SK-N-SH (cell line): Measurements from ENCODE around the gene MYO10. TPM values are rescaled to one million over a fixed set of nuclear protein-coding genes. Genes with fewer than 3 reads are reported as not detected.

ENCODE experiments used
- CTCF ChIA-PET: fragments of 300-600, 350-600 bp; formaldehyde crosslinking; extraction: SDS; loops from one replicate; lab custom pipeline; 2021; lab: Yijun Ruan, JAX
- POLR2A ChIA-PET: fragments of 350-600 bp; sonication (Branson Sonifier 250); formaldehyde crosslinking; extraction: SDS; loops from one replicate; lab custom pipeline; 2020; ENCODE audit warnings: antibody characterized with exemption, inconsistent platforms; lab: Yijun Ruan, JAX
- DNase-seq: peaks from one replicate; pipeline ENCODE4 v3.0.0; 2012
- H2AFZ ChIP-seq: fragments of 200-600 bp; sonication (generic); 2 replicates; pipeline ENCODE4 v1.8.1; 2016; ENCODE audit warnings: antibody characterized with exemption, mild to moderate bottlenecking, low read depth
- H3F3A ChIP-seq: fragments of 200-600 bp; sonication (generic); replicated peaks from 2 replicates; pipeline ENCODE3; 2016; ENCODE audit warnings: antibody characterized with exemption, mild to moderate bottlenecking; ENCODE audit not compliant: insufficient read depth
- H3K27ac ChIP-seq, 2 experiments: fragments of 200-500 bp in 1 of 2; fragments of 200-600 bp in 1 of 2; sonication (Bioruptor generic) in 1 of 2; sonication (generic), shearing (Covaris generic) in 1 of 2; 2 replicates each; pipeline versions ENCODE4 v1.5.1 to v1.6.1; 2014 to 2016; ENCODE audit warnings: low read depth in 2 of 2, inconsistent platforms in 1 of 2, low read length in 1 of 2, mild to moderate bottlenecking in 1 of 2, mixed read lengths in 1 of 2
- H3K27me3 ChIP-seq: fragments of 200-600 bp; sonication (generic), shearing (Covaris generic); 2 replicates; pipeline ENCODE4 v1.6.1; 2016; ENCODE audit warnings: mixed run types; ENCODE audit not compliant: insufficient read depth
- H3K36me3 ChIP-seq, 2 experiments: fragments of 200-500 bp in 1 of 2; fragments of 200-600 bp in 1 of 2; sonication (Bioruptor generic) in 1 of 2; sonication (generic) in 1 of 2; replicated peaks in 1 of 2; 2 replicates each; pipeline versions ENCODE3 to v1.5.1; 2014 to 2016; ENCODE audit warnings: low read length in 1 of 2, mild to moderate bottlenecking in 1 of 2; ENCODE audit not compliant: insufficient read depth in 2 of 2, control insufficient read depth in 1 of 2
- H3K4me1 ChIP-seq, 2 experiments: fragments of 200-500 bp in 1 of 2; fragments of 200-600 bp in 1 of 2; sonication (Bioruptor generic) in 1 of 2; sonication (generic), shearing (Covaris generic) in 1 of 2; 2 replicates each; pipeline versions ENCODE4 v1.5.1 to v1.6.1; 2014 to 2016; ENCODE audit warnings: low read depth in 1 of 2, low read length in 1 of 2, mixed run types in 1 of 2; ENCODE audit not compliant: insufficient read depth in 2 of 2, control insufficient read depth in 1 of 2
- H3K4me2 ChIP-seq: fragments of 200-600 bp; sonication (generic), shearing (Covaris generic); 2 replicates; pipeline ENCODE4 v1.6.1; 2017; ENCODE audit warnings: mixed run types
- H3K4me3 ChIP-seq, 2 experiments: fragments of 200-500 bp in 1 of 2; fragments of 200-600 bp in 1 of 2; sonication (Bioruptor generic) in 1 of 2; sonication (generic), shearing (Covaris generic) in 1 of 2; 2 replicates each; pipeline versions ENCODE4 v1.5.1 to v1.8.1; 2014 to 2016; ENCODE audit warnings: low read depth in 2 of 2, inconsistent platforms in 1 of 2, low read length in 1 of 2, mild to moderate bottlenecking in 1 of 2, mixed read lengths in 1 of 2, moderate library complexity in 1 of 2
- H3K79me2 ChIP-seq: fragments of 200-600 bp; sonication (generic); 2 replicates; pipeline ENCODE4 v1.8.1; 2017; ENCODE audit warnings: mild to moderate bottlenecking; ENCODE audit not compliant: insufficient read depth
- H3K9ac ChIP-seq: fragments of 200-600 bp; sonication (generic); 2 replicates; pipeline ENCODE4 v1.6.1; 2017; ENCODE audit warnings: mixed run types
- H3K9me2 ChIP-seq: fragments of 200-600 bp; sonication (generic); 2 replicates; pipeline ENCODE4 v1.6.1; 2017; ENCODE audit warnings: mixed run types
- H3K9me3 ChIP-seq: fragments of 200-600 bp; sonication (generic); 2 replicates; pipeline ENCODE4 v1.6.1; 2017; ENCODE audit warnings: mixed run types, mild to moderate bottlenecking, moderate library complexity
- H4K20me1 ChIP-seq: fragments of 200-600 bp; sonication (generic); 2 replicates; pipeline ENCODE4 v1.6.1; 2017; ENCODE audit warnings: mild to moderate bottlenecking, mixed run types; ENCODE audit not compliant: insufficient read depth
- ELF1 ChIP-seq: IDR thresholded peaks from 2 replicates; pipeline ENCODE4 v1.4.0; 2012
- EP300 ChIP-seq, 2 experiments: IDR thresholded peaks; 2 replicates each; pipeline versions ENCODE4 v1.4.0 to v1.6.1; 2012; ENCODE audit warnings: borderline replicate concordance in 1 of 2, low read depth in 1 of 2, low read length in 1 of 2
- JUND ChIP-seq: IDR thresholded peaks from 2 replicates; pipeline ENCODE4 v1.4.0; 2012
- NRF1 ChIP-seq: IDR thresholded peaks from 2 replicates; pipeline ENCODE4 v1.6.1; 2012; ENCODE audit warnings: low read depth, mild to moderate bottlenecking, low read length
- POLR2AphosphoS5 ChIP-seq: IDR thresholded peaks from 2 replicates; pipeline ENCODE4 v1.6.1; 2012; ENCODE audit warnings: low read depth, low read length
- SIN3A ChIP-seq: IDR thresholded peaks from 2 replicates; pipeline ENCODE4 v1.6.1; 2012; ENCODE audit warnings: low read depth, mild to moderate bottlenecking, low read length, moderate library complexity, borderline replicate concordance
- SMC3 ChIP-seq: IDR thresholded peaks from 2 replicates; pipeline ENCODE4 v1.6.1; 2012; ENCODE audit warnings: low read depth, low read length, improper control_type of control experiment
- TCF12 ChIP-seq: IDR thresholded peaks from 2 replicates; pipeline ENCODE4 v1.4.0; 2012
- USF1 ChIP-seq: IDR thresholded peaks from 2 replicates; pipeline ENCODE4 v1.4.0; 2012; ENCODE audit warnings: low read depth, borderline replicate concordance
- WGBS: methylation state at CpG from one replicate; pipeline ENCODE4 v1.1.6; 2017; ENCODE audit warnings: low lambda C conversion rate; 5-methylcytosine and 5-hydroxymethylcytosine counted together
- polyA plus RNA-seq, 3 experiments: library from polyadenylated mRNA; depleted of rRNA; stranded (reverse); fragments of >200 nt; gene quantifications; 2 replicates each; pipeline ENCODE4 v1.2.3, GENCODE V29; 2012
- TF ChIP-seq, protein P1 (sequence below): IDR thresholded peaks from 2 replicates; pipeline ENCODE4 v1.4.0; 2012; ENCODE audit warnings: low read depth, borderline replicate concordance

MYO10 gene
- polyA plus RNA-seq, 1 of the 3 experiments (the other 2 are of a cell fraction) = 8.1 TPM

- peaks cover 92% of the 10 kb centered on the region for H4K20me1 ChIP-seq
Measured at GRCh38 chr5:16852251-16853005, 83.7 kb downstream of the MYO10 start.

DNA sequence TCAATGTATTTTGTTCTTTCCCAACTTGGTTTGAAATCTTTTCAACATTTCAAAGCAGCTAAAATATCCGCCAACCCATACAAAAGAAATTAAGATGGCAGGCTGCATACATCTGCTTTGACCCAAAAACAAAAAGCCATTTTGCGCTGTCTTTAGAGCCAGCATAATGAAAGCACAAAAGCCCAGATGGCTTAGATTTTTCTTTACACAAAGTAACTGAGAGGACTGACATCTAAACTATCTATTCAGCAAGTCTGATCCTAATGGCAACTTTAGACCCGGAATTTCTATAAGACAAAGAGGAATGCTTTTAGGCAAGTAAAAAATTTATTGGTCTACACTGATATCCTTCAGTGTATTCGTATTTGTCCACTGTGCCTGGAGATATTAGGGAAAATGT is 86.3 kb downstream of the MYO10 start:
- H3K27me3 ChIP-seq = no peaks in the 10 kb centered on the region
- no peak for DNase-seq
- H3F3A ChIP-seq = peaks cover 9% of the 10 kb centered on the region
- peaks cover 92% of the 10 kb centered on the region for H4K20me1 ChIP-seq
- H3K9ac ChIP-seq = no peak overlapping the region
- CTCF ChIA-PET = no interaction called here
- WGBS = 93% methylated on average over 4 of the region's 4 CpGs
- H3K27ac ChIP-seq = peak overlapping the region in 1 of 2 experiments; percentile 20; a peak in 1 of 4 replicates
- peaks cover 99% of the 10 kb centered on the region for H3K79me2 ChIP-seq
- H3K9me3 ChIP-seq = no peaks in the 10 kb centered on the region
- peaks cover 8 to 12% of the 10 kb centered on the region in 2 experiments; a peak in 3 of 4 replicates for H3K4me1 ChIP-seq
- no peak overlapping the region for H2AFZ ChIP-seq
- H3K9me2 ChIP-seq = no peaks in the 10 kb centered on the region
- no peak overlapping the region for H3K4me3 ChIP-seq
- H3K36me3 ChIP-seq = peaks cover 0 to 6% of the 10 kb centered on the region in 2 experiments
- H3K4me2 ChIP-seq = no peak overlapping the region
- POLR2A ChIA-PET = no interaction called here
- TF ChIP-seq USF1 = no peak
- no peak for TF ChIP-seq SIN3A
- TF ChIP-seq JUND = no peak
- TF ChIP-seq EP300 (IDR thresholded peaks at IDR 0.05; ENCODE audit: borderline replicate concordance in 1 of 2, low read depth in 1 of 2, low read length in 1 of 2) = no peak
- no peak for TF ChIP-seq NRF1
- TF ChIP-seq ELF1 = no peak
- no peak for TF ChIP-seq TCF12
- TF ChIP-seq, protein P1, sequence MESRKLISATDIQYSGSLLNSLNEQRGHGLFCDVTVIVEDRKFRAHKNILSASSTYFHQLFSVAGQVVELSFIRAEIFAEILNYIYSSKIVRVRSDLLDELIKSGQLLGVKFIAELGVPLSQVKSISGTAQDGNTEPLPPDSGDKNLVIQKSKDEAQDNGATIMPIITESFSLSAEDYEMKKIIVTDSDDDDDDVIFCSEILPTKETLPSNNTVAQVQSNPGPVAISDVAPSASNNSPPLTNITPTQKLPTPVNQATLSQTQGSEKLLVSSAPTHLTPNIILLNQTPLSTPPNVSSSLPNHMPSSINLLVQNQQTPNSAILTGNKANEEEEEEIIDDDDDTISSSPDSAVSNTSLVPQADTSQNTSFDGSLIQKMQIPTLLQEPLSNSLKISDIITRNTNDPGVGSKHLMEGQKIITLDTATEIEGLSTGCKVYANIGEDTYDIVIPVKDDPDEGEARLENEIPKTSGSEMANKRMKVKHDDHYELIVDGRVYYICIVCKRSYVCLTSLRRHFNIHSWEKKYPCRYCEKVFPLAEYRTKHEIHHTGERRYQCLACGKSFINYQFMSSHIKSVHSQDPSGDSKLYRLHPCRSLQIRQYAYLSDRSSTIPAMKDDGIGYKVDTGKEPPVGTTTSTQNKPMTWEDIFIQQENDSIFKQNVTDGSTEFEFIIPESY = no peak

More at GRCh38 chr5:16852251-16853005, 83.7 kb downstream of the MYO10 start:
- TF ChIP-seq ELF1 = no peak
- no peak for TF ChIP-seq POLR2AphosphoS5
- TF ChIP-seq SMC3 = no peak
- ChIA-PET POLR2A (no interaction called here), CTCF (interaction anchor here (0.6 kb wide), 1 partner anchor 337 kb away, joined by 4 read pairs; no protein-coding TSS in a partner anchor)
- Histone ChIP-seq H3K9me2 (no peaks in the 10 kb centered on the region), H3K36me3 (peaks cover 0 to 6% of the 10 kb centered on the region in 2 experiments), H3K9me3 (no peaks in the 10 kb centered on the region), H3K4me3 (no peak overlapping the region), H3K79me2 (peaks cover 99% of the 10 kb centered on the region), H3K4me1 (peaks cover 19 to 37% of the 10 kb centered on the region in 2 experiments; a peak in 3 of 4 replicates), H2AFZ (no peak overlapping the region), H3F3A (peaks cover 14% of the 10 kb centered on the region), H3K9ac (no peak overlapping the region), H3K4me2 (no peak overlapping the region), H3K27ac (0 out of 4 replicates have a peak overlapping the region, but pooled peaks of 1 of the 2 experiments have one; percentile 34), H3K27me3 (no peaks in the 10 kb centered on the region)
- no peak for DNase-seq
- WGBS = 76% methylated on average over 7 of the region's 7 CpGs
